ENCODE measurements around the gene ADRA2C.

GRCh38 chr4:3725936-3726870, 40.0 kb upstream of the ADRA2C start:
- TF ChIP-seq CTCF (IDR thresholded peaks at IDR 0.05; ENCODE audit: borderline replicate concordance, extremely low read depth, low read length, poor library complexity, severe bottlenecking): no peak
- TF ChIP-seq EZH2 (IDR thresholded peaks at IDR 0.05; ENCODE audit: borderline replicate concordance, low read depth, low read length, severe bottlenecking): no peak
